Loucy (cell line): ENCODE measurements around the gene BEND7.

Experiments
- EZH2phosphoT487 ChIP-seq: fragments of 200-600 bp; IDR thresholded peaks from 2 replicates; pipeline ENCODE4 v1.6.1; 2018; ENCODE audit warnings: antibody characterized with exemption, mild to moderate bottlenecking, moderate library complexity, borderline replicate concordance
- TF ChIP-seq, protein P1 (sequence below): fragments of 200-600 bp; sonication (generic); conservative IDR thresholded peaks from 2 replicates; pipeline ENCODE4 v1.5.1; 2014; ENCODE audit warnings: mild to moderate bottlenecking, antibody characterized with exemption, low read length

DNA sequence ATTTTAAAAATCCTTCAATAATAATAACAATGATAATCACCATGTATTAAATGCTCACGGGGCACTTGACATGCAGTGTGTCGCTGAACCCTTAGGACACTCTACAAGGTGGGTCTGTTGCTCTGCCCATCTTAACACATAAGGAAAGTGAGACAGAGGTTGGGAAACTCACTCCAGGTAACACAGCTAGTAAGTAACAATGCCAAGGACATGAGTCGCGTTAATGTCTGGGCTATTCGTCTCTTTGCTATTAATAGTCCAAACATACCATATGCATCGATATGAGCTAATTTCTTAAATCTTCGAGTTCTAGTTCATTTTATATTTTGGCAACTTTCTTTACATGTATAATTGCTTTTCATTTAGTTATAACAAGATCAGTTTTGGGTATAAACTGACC, 79.5 kb downstream of the BEND7 start:
- TF ChIP-seq, protein P1, sequence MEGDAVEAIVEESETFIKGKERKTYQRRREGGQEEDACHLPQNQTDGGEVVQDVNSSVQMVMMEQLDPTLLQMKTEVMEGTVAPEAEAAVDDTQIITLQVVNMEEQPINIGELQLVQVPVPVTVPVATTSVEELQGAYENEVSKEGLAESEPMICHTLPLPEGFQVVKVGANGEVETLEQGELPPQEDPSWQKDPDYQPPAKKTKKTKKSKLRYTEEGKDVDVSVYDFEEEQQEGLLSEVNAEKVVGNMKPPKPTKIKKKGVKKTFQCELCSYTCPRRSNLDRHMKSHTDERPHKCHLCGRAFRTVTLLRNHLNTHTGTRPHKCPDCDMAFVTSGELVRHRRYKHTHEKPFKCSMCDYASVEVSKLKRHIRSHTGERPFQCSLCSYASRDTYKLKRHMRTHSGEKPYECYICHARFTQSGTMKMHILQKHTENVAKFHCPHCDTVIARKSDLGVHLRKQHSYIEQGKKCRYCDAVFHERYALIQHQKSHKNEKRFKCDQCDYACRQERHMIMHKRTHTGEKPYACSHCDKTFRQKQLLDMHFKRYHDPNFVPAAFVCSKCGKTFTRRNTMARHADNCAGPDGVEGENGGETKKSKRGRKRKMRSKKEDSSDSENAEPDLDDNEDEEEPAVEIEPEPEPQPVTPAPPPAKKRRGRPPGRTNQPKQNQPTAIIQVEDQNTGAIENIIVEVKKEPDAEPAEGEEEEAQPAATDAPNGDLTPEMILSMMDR: no peak
- TF ChIP-seq EZH2phosphoT487: no peak
